Measurements from ENCODE around the gene OSM.

OSM gene

DNA sequence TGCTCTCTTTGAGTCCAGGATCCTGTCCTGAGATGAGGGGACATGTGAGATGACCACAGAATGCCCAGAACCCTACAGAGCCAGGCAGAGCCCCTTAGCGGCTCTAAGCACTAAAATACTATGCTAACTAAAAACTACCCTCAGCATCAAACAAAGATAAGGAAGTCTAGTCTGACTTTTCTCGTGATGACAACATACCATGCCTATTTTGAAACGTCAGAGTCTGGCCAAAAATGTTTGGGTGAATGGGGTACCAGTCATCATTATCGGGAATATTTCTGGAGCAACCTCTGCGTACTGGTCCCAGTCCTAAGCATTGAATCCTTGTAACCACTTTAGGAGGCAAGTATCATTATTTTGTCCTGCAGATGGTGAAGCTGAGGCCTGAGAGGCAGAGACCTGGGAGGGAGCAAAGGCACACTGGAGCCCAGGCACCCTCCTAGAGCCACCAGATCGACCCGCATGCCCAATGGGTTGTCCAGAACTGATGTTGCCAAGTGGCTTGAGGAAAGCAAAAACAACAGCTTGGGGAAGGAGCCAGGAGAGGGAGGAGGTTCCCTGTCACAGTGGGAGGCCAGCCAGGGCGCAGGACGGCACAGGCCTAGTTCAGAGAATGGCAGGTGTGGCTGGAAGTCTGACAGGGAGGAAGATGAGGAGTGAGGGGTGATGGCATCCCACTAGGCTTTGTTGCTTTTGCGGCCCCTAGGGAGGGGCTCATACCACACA is 7.2 kb upstream of the OSM start:
- Mint-ChIP-seq H3K27me3 (ENCODE audit: low read depth, poor library complexity) (peaks cover 18% of the 10 kb centered on the region), H3K9me3 (no peaks in the 10 kb centered on the region), H3K4me3 (no peak overlapping the region), H3K27ac (no peak overlapping the region), H3K36me3 (ENCODE audit: low read depth) (no peaks in the 10 kb centered on the region), H3K4me1 (peaks cover 13% of the 10 kb centered on the region)
- DNase-seq: no peak
- TF ChIP-seq, protein P1, sequence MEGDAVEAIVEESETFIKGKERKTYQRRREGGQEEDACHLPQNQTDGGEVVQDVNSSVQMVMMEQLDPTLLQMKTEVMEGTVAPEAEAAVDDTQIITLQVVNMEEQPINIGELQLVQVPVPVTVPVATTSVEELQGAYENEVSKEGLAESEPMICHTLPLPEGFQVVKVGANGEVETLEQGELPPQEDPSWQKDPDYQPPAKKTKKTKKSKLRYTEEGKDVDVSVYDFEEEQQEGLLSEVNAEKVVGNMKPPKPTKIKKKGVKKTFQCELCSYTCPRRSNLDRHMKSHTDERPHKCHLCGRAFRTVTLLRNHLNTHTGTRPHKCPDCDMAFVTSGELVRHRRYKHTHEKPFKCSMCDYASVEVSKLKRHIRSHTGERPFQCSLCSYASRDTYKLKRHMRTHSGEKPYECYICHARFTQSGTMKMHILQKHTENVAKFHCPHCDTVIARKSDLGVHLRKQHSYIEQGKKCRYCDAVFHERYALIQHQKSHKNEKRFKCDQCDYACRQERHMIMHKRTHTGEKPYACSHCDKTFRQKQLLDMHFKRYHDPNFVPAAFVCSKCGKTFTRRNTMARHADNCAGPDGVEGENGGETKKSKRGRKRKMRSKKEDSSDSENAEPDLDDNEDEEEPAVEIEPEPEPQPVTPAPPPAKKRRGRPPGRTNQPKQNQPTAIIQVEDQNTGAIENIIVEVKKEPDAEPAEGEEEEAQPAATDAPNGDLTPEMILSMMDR (IDR thresholded peaks at IDR 0.05): no peak

DNA sequence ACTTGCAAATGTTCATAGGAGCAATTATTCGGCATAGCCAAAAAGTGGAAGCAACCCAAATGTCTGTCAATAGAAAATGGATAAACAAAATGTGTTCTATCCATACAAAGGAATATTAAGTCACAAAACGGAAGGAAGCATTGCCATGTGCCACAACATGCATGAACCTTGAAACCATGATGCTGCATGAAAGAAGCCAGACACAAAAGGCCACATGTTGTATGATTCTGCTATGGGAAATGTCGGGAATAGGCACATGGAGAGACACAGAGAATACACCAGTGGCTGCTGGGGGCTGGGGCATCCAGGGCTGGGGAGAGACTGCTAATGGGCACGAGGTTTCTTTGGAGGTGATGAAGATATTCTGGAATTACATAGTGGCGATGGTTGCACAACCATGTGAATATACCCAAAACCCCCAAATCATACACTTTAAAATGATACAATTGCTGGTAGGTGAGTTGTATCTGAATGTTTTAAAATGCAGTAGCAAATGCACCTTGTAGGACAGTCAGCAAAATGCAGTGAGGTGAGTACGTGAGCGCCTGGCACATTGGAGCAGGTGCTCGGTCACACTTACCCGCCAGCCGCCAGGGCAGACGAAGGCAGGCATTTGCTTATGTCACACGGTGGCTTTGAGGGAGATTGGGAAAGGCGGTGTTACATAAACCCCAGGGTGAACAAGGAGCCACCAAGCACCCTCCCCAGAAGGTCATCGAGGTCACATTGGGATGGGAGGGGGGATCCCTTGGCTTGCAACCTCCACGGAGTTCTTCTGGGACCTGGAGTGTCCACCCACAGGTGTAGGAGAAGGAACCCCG is 6.3 kb upstream of the OSM start:
- TF ChIP-seq, protein P1 (IDR thresholded peaks at IDR 0.05): no peak
- H3K27me3 Mint-ChIP-seq (ENCODE audit: low read depth, poor library complexity): peaks cover 18% of the 10 kb centered on the region
- H3K4me3 Mint-ChIP-seq: no peak overlapping the region
- no peaks in the 10 kb centered on the region for H3K9me3 Mint-ChIP-seq
- H3K36me3 Mint-ChIP-seq (ENCODE audit: low read depth): no peaks in the 10 kb centered on the region
- no peak overlapping the region for H3K27ac Mint-ChIP-seq
- no peak for DNase-seq
- peaks cover 10% of the 10 kb centered on the region for H3K4me1 Mint-ChIP-seq

DNA sequence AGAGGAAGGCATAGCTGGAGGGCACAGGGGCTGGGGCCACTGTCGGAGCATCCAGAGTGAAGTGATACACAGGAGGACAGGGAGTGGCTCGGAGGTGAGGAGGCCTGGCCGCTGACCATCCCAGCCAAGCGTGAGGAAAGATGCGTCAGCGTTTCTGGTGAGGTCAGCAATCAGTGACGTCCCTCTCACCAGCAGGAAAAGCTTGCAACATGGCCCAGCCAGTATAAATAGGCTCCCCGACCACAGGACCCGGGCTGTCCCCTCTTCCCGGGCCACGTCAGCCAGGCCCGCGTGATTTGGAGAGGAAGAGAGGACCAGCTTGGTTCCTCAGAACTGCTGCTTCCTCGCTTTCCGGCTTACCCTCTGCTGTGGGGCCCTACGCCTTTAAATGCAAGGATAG is 4.2 kb upstream of the OSM start:
- H3K27me3 Mint-ChIP-seq (ENCODE audit: low read depth, poor library complexity): peaks cover 16% of the 10 kb centered on the region
- H3K4me3 Mint-ChIP-seq: no peak overlapping the region
- H3K27ac Mint-ChIP-seq: no peak overlapping the region
- TF ChIP-seq, protein P1 (IDR thresholded peaks at IDR 0.05): no peak
- DNase-seq: no peak
- no peaks in the 10 kb centered on the region for H3K9me3 Mint-ChIP-seq
- H3K36me3 Mint-ChIP-seq (ENCODE audit: low read depth): no peaks in the 10 kb centered on the region
- H3K4me1 Mint-ChIP-seq: peaks cover under 1% of the 10 kb centered on the region

DNA sequence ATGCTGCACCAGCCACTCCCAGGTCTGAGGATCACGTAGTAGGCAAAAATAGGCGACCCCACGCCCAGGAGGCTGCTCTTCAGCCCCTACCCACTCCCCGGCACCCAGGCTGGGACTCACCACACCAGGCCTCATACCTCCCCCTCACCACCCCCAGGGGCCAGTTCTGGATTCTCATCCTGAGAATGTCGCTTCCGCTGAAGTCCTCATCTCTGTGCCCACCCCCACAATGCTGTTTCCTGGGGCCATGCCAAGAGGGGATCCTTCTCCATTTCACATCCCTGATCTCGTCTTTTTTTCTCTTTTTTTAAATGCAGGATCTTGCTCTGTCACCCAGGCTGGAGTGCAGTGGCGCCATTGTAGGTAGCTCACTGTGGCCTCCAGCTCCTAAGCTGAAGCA is 1.7 kb upstream of the OSM start:
- TF ChIP-seq, protein P1 (IDR thresholded peaks at IDR 0.05): no peak
- Mint-ChIP-seq H3K27ac (peak overlapping the region; percentile 52), H3K27me3 (ENCODE audit: low read depth, poor library complexity) (peaks cover 7% of the 10 kb centered on the region), H3K36me3 (ENCODE audit: low read depth) (no peaks in the 10 kb centered on the region), H3K9me3 (no peaks in the 10 kb centered on the region), H3K4me3 (no peak overlapping the region), H3K4me1 (peaks cover under 1% of the 10 kb centered on the region)
- DNase-seq: no peak

DNA sequence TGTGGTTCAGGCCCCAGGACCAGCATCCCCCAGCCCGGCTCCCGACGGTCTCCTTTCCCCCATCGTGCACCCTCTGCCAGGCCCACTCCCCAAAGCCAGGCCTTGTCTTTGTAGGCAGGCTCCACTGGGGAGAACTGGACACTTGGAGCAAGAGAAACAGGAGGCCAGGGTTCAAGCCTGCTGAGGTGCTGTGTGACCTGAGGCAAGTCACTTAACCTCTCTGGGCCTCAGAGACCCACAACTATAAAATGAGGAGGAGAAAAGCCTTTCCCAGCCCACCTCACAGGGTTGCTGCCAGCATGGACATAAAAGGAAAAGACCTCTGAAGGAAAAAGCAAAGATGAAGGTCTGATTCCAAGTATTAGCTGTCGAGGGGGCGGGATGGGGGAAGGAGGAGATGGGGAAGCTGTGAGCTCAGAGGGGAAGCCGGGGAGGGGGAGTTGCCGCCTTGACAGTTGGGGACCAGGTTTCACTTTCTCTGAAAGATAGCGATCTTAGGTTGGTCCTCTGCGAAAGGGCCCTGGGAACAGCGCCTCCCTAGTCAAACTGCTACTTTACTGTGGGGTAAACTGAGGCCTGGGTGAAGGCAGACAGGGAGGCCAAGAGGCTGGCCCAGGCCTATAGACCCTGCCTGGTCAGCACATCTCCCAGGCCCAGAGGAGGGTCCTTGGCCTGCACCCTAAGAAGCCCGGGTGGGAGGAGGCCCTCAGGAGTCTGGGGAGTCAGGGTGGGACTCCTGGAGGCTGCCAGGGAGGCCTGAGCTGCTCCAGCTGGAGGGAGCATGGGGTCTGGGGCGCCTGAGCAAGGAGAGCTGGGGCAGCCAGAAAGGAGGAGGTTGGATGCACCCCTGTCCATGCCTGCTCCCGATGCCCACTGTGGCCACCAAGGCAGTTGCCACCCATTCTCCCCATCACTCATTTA is 991 bp upstream of the OSM start:
- Mint-ChIP-seq H3K36me3 (ENCODE audit: low read depth) (no peaks in the 10 kb centered on the region), H3K4me1 (peaks cover 4% of the 10 kb centered on the region), H3K27ac (no peak overlapping the region), H3K9me3 (no peaks in the 10 kb centered on the region), H3K4me3 (no peak overlapping the region), H3K27me3 (ENCODE audit: low read depth, poor library complexity) (peaks cover 6% of the 10 kb centered on the region)
- TF ChIP-seq, protein P1 (IDR thresholded peaks at IDR 0.05): no peak
- no peak for DNase-seq

Data from nephron progenitor cell (in vitro differentiated cells).